HepG2 (cell line): ENCODE data around the gene P2RY8.

Experiments
- CTCF ChIP-seq: sonication (generic); formaldehyde crosslinking; IDR thresholded peaks from 2 replicates; pipeline ENCODE4 v1.5.0; 2020; ENCODE audit warnings: mild to moderate bottlenecking, missing genetic modification reagents, moderate library complexity
- E2F5 ChIP-seq: sonication (generic); formaldehyde crosslinking; conservative IDR thresholded peaks from 2 replicates; pipeline ENCODE4 v1.4.0; 2020; ENCODE audit warnings: missing genetic modification reagents
- EZH2 ChIP-seq: conservative IDR thresholded peaks from 2 replicates; pipeline ENCODE4 v1.6.1; 2012; ENCODE audit warnings: mild to moderate bottlenecking, low read depth, low read length, moderate library complexity
- FOXK2 ChIP-seq: fragments of 450-650 bp; IDR thresholded peaks from 2 replicates; pipeline ENCODE4 v1.6.1; 2016
- HMG20B ChIP-seq: conservative IDR thresholded peaks from 2 replicates; pipeline ENCODE4 v1.6.1; 2016; ENCODE audit warnings: missing genetic modification reagents, missing compliant biosample characterization
- MAFK ChIP-seq, 2 experiments: IDR thresholded peaks in 1 of 2; conservative IDR thresholded peaks in 1 of 2; 2 replicates each; pipeline ENCODE4 v1.6.1; 2011; ENCODE audit warnings: improper control_type of control experiment in 2 of 2, low read length in 2 of 2

GRCh38 chrX:1507511-1508463 lies 29.2 kb downstream of the P2RY8 start:
- TF ChIP-seq EZH2 (no peak), CTCF (CRISPR knock-in tag) (no peak), HMG20B (CRISPR knock-in tag) (no peak), FOXK2 (no peak), MAFK (conservative IDR thresholded peaks at IDR 0.05 in 1 of 2, IDR thresholded peaks at IDR 0.05 in 1 of 2; ENCODE audit: low read length in 2 of 2) (no peak), E2F5 (CRISPR knock-in tag) (no peak)
